H1 (cell line): ENCODE data around the gene SPEN. TPM values are rescaled to one million over a fixed set of nuclear protein-coding genes. Genes with fewer than 3 reads are reported as not detected.

Source experiments
- ATF3 ChIP-seq: IDR thresholded peaks from 2 replicates; pipeline ENCODE4 v1.6.1; 2011; ENCODE audit warnings: low read depth, mild to moderate bottlenecking, low read length; ENCODE audit not compliant: insufficient read depth
- CBX5 ChIP-seq: fragments of 300-800, 300-1000 bp; sonication (generic); IDR thresholded peaks from 2 replicates; pipeline ENCODE4 v1.7.1; 2016; ENCODE audit warnings: antibody characterized with exemption, low read length, low read depth
- EZH2 ChIP-seq: fragments of 200-600 bp; sonication (generic); IDR thresholded peaks from 2 replicates; pipeline ENCODE4 v1.7.1; 2012; ENCODE audit warnings: low read depth, mild to moderate bottlenecking, moderate library complexity, low read length, inconsistent platforms; ENCODE audit not compliant: severe bottlenecking
- KDM1A ChIP-seq: fragments of 200-600, 300-600 bp; sonication (generic); IDR thresholded peaks from 2 replicates; pipeline ENCODE4 v1.7.1; 2016; ENCODE audit warnings: mild to moderate bottlenecking, low read length, borderline replicate concordance
- POLR2A ChIP-seq, 2 experiments: IDR thresholded peaks; 1 replicate in 1 of 2; 2 replicates in 1 of 2; pipeline ENCODE4 v1.6.1; 2011; ENCODE audit warnings: low read depth in 2 of 2, low read length in 2 of 2, mild to moderate bottlenecking in 2 of 2; ENCODE audit errors: control extremely low read depth in 1 of 2
- RAD21 ChIP-seq, 2 experiments: IDR thresholded peaks in 1 of 2; conservative IDR thresholded peaks in 1 of 2; 2 replicates each; pipeline ENCODE4 v1.6.1; 2011; ENCODE audit warnings: low read depth in 2 of 2, low read length in 2 of 2, improper control_type of control experiment in 1 of 2, inconsistent platforms in 1 of 2, mild to moderate bottlenecking in 1 of 2, moderate library complexity in 1 of 2
- SIN3A ChIP-seq, 2 experiments: IDR thresholded peaks in 1 of 2; conservative IDR thresholded peaks in 1 of 2; 2 replicates each; pipeline ENCODE4 v1.6.1; 2011 to 2012; ENCODE audit warnings: low read length in 2 of 2, improper control_type of control experiment in 1 of 2, low read depth in 1 of 2, mild to moderate bottlenecking in 1 of 2
- TEAD4 ChIP-seq: IDR thresholded peaks from 2 replicates; pipeline ENCODE4 v1.6.1; 2012; ENCODE audit warnings: low read depth, low read length, inconsistent platforms, mixed read lengths
- polyA plus RNA-seq, 7 experiments: library from polyadenylated mRNA; depleted of rRNA in 3 of 7; stranded (reverse) in 5 of 7; unstranded in 2 of 7; fragments of >200 nt in 5 of 7; fragments of 200-250 nt in 2 of 7; gene quantifications; 1 replicate in 5 of 7; 2 replicates in 1 of 7; 4 replicates in 1 of 7; pipeline versions ENCODE4 v1.2.1 to v1.2.3, GENCODE V29; 2011 to 2013; ENCODE audit warnings: missing spikeins in 2 of 7, mixed read lengths in 2 of 7
- total RNA-seq: library from RNA; stranded (reverse); fragmentation: NEBNext Ultra II Directional; extraction: Animal tissue kit (Norgen Biotek cat#: 25700); gene quantifications from 2 replicates; pipeline ENCODE4 v1.2.1, GENCODE V29; 2021

Gene SPEN
- total and polyA plus RNA-seq, 2 of the 8 experiments (the other 6 are each of a cell fraction or from before 2014, with no cell fraction given), result 12.5 to 52.1 TPM

- TF ChIP-seq SIN3A (conservative IDR thresholded peaks at IDR 0.05 in 1 of 2, IDR thresholded peaks at IDR 0.05 in 1 of 2; ENCODE audit: low read depth in 1 of 2, low read length in 2 of 2), result no peak
- TF ChIP-seq TEAD4, result no peak
- TF ChIP-seq POLR2A (IDR thresholded peaks at IDR 0.05; ENCODE audit: control extremely low read depth in 1 of 2, low read depth in 2 of 2, low read length in 2 of 2), result no peak
- TF ChIP-seq EZH2, result no peak
- TF ChIP-seq CBX5, result no peak
- TF ChIP-seq ATF3, result no peak
- TF ChIP-seq KDM1A, result no peak
- TF ChIP-seq RAD21 (IDR thresholded peaks at IDR 0.05 in 1 of 2, conservative IDR thresholded peaks at IDR 0.05 in 1 of 2; ENCODE audit: low read depth in 2 of 2, low read length in 2 of 2), result no peak
- TF ChIP-seq, all 59 proteins: peak for 0
These were observed 138.2 kb downstream of the SPEN start (continued) for GRCh38 chr1:15985611-15986297.
